ENCODE data around the gene FXYD6.

Gene FXYD6

GRCh38 chr11:117887431-117888138 is 11.1 kb upstream of the FXYD6 start:
- no peak for DNase-seq (ENCODE audit: low read depth)
- no peak overlapping the region for H3K4me3 ChIP-seq (ENCODE audit: low read depth, low read length)
- no peak for TF ChIP-seq POLR2A (IDR thresholded peaks at IDR 0.05; ENCODE audit: extremely low read depth, insufficient read length)
- TF ChIP-seq MAX (IDR thresholded peaks at IDR 0.05; ENCODE audit: low read depth, low read length): no peak
- no peak for TF ChIP-seq MYC (IDR thresholded peaks at IDR 0.05; ENCODE audit: low read depth, low read length)
- TF ChIP-seq CTCF (IDR thresholded peaks at IDR 0.05; ENCODE audit: low read depth, low read length): no peak

GRCh38 chr11:117885777-117886176 is 9.3 kb upstream of the FXYD6 start:
- DNase-seq (ENCODE audit: low read depth): no peak
- no peak overlapping the region for H3K4me3 ChIP-seq (ENCODE audit: low read depth, low read length)
- TF ChIP-seq MAX (IDR thresholded peaks at IDR 0.05; ENCODE audit: low read depth, low read length) (no peak), CTCF (IDR thresholded peaks at IDR 0.05; ENCODE audit: low read depth, low read length) (no peak)

- DNase-seq (ENCODE audit: low read depth): no peak
- no peak overlapping the region for H3K4me3 ChIP-seq (ENCODE audit: low read depth, low read length)
- TF ChIP-seq CTCF (IDR thresholded peaks at IDR 0.05; ENCODE audit: low read depth, low read length): no peak
- TF ChIP-seq POLR2A (IDR thresholded peaks at IDR 0.05; ENCODE audit: extremely low read depth, insufficient read length): no peak
Measured at GRCh38 chr11:117884994-117885393, 8.5 kb upstream of the FXYD6 start.

- no peak for TF ChIP-seq CTCF (IDR thresholded peaks at IDR 0.05; ENCODE audit: low read depth, low read length)
- no peak for TF ChIP-seq MYC (IDR thresholded peaks at IDR 0.05; ENCODE audit: low read depth, low read length)
- no peak overlapping the region for H3K4me3 ChIP-seq (ENCODE audit: low read depth, low read length)
- DNase-seq (ENCODE audit: low read depth): no peak
Measured at GRCh38 chr11:117883063-117883462, 6.6 kb upstream of the FXYD6 start.

- H3K4me3 ChIP-seq (ENCODE audit: low read depth, low read length): no peak overlapping the region
- DNase-seq (ENCODE audit: low read depth): no peak
- TF ChIP-seq MYC (IDR thresholded peaks at IDR 0.05; ENCODE audit: low read depth, low read length) (no peak), POLR2A (IDR thresholded peaks at IDR 0.05; ENCODE audit: extremely low read depth, insufficient read length) (no peak), MAX (IDR thresholded peaks at IDR 0.05; ENCODE audit: low read depth, low read length) (no peak), CTCF (IDR thresholded peaks at IDR 0.05; ENCODE audit: low read depth, low read length) (no peak)
Measured at GRCh38 chr11:117882311-117882905, 6.0 kb upstream of the FXYD6 start.

GRCh38 chr11:117881217-117881616 is 4.8 kb upstream of the FXYD6 start:
- TF ChIP-seq MAX (IDR thresholded peaks at IDR 0.05; ENCODE audit: low read depth, low read length) (no peak), CTCF (IDR thresholded peaks at IDR 0.05; ENCODE audit: low read depth, low read length) (no peak), POLR2A (IDR thresholded peaks at IDR 0.05; ENCODE audit: extremely low read depth, insufficient read length) (no peak), MYC (IDR thresholded peaks at IDR 0.05; ENCODE audit: low read depth, low read length) (no peak)
- DNase-seq (ENCODE audit: low read depth): peak; percentile 43
- H3K4me3 ChIP-seq (ENCODE audit: low read depth, low read length): no peak overlapping the region

Data from NB4 (cell line).